GM23248 (cell line): ENCODE results near the gene OBI1. TPM values are rescaled to one million over a fixed set of nuclear protein-coding genes. Genes with fewer than 3 reads are reported as not detected.

ENCODE experiments used
- DNase-seq: peaks from one replicate; pipeline ENCODE4 v3.0.0-alpha.2; 2015
- H2AFZ ChIP-seq: fragments of 200-600 bp; sonication (generic); 2 replicates; pipeline ENCODE4 v1.6.1; 2016; ENCODE audit warnings: antibody characterized with exemption
- H3F3A ChIP-seq: fragments of 200-600 bp; sonication (generic); 2 replicates; pipeline ENCODE4 v1.6.1; 2016; ENCODE audit warnings: mild to moderate bottlenecking, antibody characterized with exemption, mixed run types; ENCODE audit not compliant: insufficient read depth
- H3K27ac ChIP-seq: fragments of 200-600 bp; sonication (generic); 2 replicates; pipeline ENCODE4 v1.5.1; 2016; ENCODE audit warnings: mild to moderate bottlenecking
- H3K27me3 ChIP-seq: fragments of 200-600 bp; sonication (generic); replicated peaks from 2 replicates; pipeline ENCODE4 v1.6.1; 2016; ENCODE audit warnings: mild to moderate bottlenecking; ENCODE audit not compliant: insufficient read depth
- H3K36me3 ChIP-seq: fragments of 200-600 bp; sonication (generic); 2 replicates; pipeline ENCODE4 v1.6.1; 2016; ENCODE audit warnings: low read depth, mild to moderate bottlenecking
- H3K4me1 ChIP-seq: fragments of 200-600 bp; sonication (generic); 2 replicates; pipeline ENCODE4 v1.6.1; 2016; ENCODE audit warnings: mild to moderate bottlenecking; ENCODE audit not compliant: insufficient read depth
- H3K4me2 ChIP-seq: fragments of 200-600 bp; sonication (generic); one replicate; pipeline ENCODE4 v1.6.1; 2016; ENCODE audit warnings: mild to moderate bottlenecking; ENCODE audit not compliant: unreplicated experiment
- H3K4me3 ChIP-seq: fragments of 200-600 bp; sonication (generic); 2 replicates; pipeline ENCODE4 v1.5.1; 2016; ENCODE audit warnings: mild to moderate bottlenecking
- H3K79me2 ChIP-seq: fragments of 200-600 bp; sonication (generic); 2 replicates; pipeline ENCODE4 v1.6.1; 2016; ENCODE audit warnings: mild to moderate bottlenecking; ENCODE audit not compliant: insufficient read depth
- H3K9ac ChIP-seq: fragments of 200-600 bp; sonication (generic); 2 replicates; pipeline ENCODE4 v1.6.1; 2016; ENCODE audit warnings: mild to moderate bottlenecking
- H3K9me2 ChIP-seq: fragments of 200-600 bp; sonication (generic); 2 replicates; pipeline ENCODE4 v1.6.1; 2016; ENCODE audit warnings: mixed run types, mild to moderate bottlenecking, moderate library complexity; ENCODE audit not compliant: insufficient read depth
- H3K9me3 ChIP-seq: fragments of 200-600 bp; sonication (generic); one replicate; pipeline ENCODE4 v1.6.1; 2017; ENCODE audit warnings: low read depth
- H4K20me1 ChIP-seq: fragments of 200-600 bp; sonication (generic); 2 replicates; pipeline ENCODE4 v1.6.0; 2016; ENCODE audit not compliant: insufficient read depth
- EZH2 ChIP-seq: fragments of 200-600 bp; sonication (generic); IDR thresholded peaks from 2 replicates; pipeline ENCODE4 v1.6.1; 2018; ENCODE audit warnings: antibody characterized with exemption, mild to moderate bottlenecking; ENCODE audit not compliant: insufficient read depth, poor library complexity, severe bottlenecking
- EZH2phosphoT487 ChIP-seq: fragments of 200-600 bp; sonication (generic); IDR thresholded peaks from 2 replicates; pipeline ENCODE4 v1.6.1; 2018; ENCODE audit warnings: antibody characterized with exemption, moderate library complexity, mild to moderate bottlenecking, low read depth; ENCODE audit not compliant: insufficient read depth
- whole genome bisulfite sequencing, 2 experiments: methylation state at CpG; one replicate each; pipeline ENCODE4 v1.1.6; 2015 to 2017; ENCODE audit warnings: low lambda C conversion rate in 2 of 2, low coverage in 1 of 2; ENCODE audit errors: missing lambda C conversion rate in 2 of 2; 5-methylcytosine and 5-hydroxymethylcytosine counted together
- in situ Hi-C: fragments of 300-500 bp; cut with MboI; formaldehyde crosslinking; loops from 2 replicates; pipeline ENCODE4 v1.15.0; 2020
- polyA plus RNA-seq: library from polyadenylated mRNA; unstranded; fragments of >200 nt; fragmentation: Nextera tagmentation; extraction: Ambion mirVana; gene quantifications from 2 replicates; pipeline ENCODE4 v1.2.1, GENCODE V29; 2016
- total RNA-seq: library from RNA; depleted of rRNA; stranded (reverse); fragments of >200 nt; shearing (Covaris generic); gene quantifications from 2 replicates; pipeline ENCODE4 v1.2.3, GENCODE V29; 2014

Gene OBI1
- total and polyA plus RNA-seq, 2 experiments from 2014 or later, result 7.9 to 10.6 TPM

DNA sequence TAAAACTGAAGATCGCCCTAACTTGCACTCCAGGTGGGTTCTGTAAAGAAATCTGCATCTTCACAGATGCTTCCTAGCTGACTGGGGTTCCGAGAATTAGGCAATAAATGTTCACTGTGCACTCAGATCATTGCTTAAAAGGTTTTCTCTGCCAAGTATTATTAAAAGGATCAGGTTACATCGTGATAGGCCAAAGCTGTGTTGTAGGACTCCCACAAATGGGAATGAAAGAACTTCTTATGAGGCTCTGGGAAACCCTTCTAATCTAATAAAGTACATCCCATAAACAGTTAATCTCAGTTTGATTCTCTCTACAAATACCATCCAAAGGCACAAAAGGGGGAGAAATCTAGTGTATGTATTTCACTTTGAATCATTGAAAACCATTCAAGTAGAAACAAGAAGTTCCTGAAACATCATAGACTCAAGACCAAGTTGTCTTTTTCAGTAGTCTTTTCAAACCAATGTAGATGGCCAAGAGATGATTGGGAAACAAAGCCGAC, 48.5 kb downstream of the OBI1 start:
- no peak overlapping the region for H3K4me2 ChIP-seq
- WGBS, 2 experiments, result 23 to 27% methylated on average over 4 of the region's 4 CpGs
- no peaks in the 10 kb centered on the region for H3K9me2 ChIP-seq
- no peaks in the 10 kb centered on the region for H3K36me3 ChIP-seq
- no peaks in the 10 kb centered on the region for H3K9me3 ChIP-seq
- no peak for TF ChIP-seq EZH2
- H3K4me1 ChIP-seq, result no peaks in the 10 kb centered on the region
- H3K27ac ChIP-seq, result no peak overlapping the region
- H2AFZ ChIP-seq, result no peak overlapping the region
- no peak overlapping the region for H3K9ac ChIP-seq
- no peaks in the 10 kb centered on the region for H4K20me1 ChIP-seq
- 0 out of 2 replicates have a peak, but pooled peaks cover 13% of the 10 kb centered on the region for H3F3A ChIP-seq
- H3K4me3 ChIP-seq, result no peak overlapping the region
- in situ Hi-C loops, result no loop called here
- peaks cover 62% of the 10 kb centered on the region for H3K27me3 ChIP-seq
- no peak for DNase-seq
- no peaks in the 10 kb centered on the region for H3K79me2 ChIP-seq

DNA sequence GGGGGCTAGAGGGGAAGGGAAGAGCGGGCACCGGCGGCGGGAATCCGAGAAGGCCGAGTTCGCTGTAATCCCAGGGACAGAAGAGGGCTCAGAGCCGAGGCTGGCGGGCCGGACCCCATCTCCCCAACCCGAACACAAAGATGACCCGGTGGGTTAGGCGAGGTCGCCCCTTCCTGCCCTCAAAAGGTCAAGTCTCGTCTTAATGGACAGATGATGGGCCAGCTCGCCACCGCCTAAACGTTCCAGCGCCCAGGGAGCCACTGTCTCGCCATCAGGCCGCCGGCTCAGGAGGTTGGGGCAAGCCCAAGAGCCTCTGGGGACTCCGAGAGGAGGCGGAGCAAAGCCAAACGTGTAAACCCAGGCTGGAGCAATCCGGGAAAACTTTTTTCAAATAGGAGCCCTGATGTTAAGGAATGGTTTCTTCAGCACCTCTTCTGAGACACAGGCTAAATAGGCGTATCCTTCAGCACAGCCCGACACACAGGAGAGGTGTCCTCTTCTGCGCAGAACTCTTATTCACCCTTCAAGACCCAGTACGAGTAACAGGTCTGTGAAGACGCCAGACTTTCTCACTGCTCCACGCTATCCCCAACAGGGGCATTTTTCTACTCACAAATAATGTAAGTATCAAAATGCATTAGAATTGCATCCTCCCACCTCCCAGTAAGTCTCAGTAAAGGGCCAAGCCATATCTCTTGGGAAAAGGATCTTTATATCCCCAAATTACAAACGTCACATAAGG, 49.3 kb downstream of the OBI1 start:
- Histone ChIP-seq H3K9me2 (no peaks in the 10 kb centered on the region), H3K27me3 (peaks cover 69% of the 10 kb centered on the region), H3K4me1 (no peaks in the 10 kb centered on the region), H3K4me3 (peak overlapping the region; percentile 73), H3K4me2 (peak overlapping the region; percentile 80), H3K9ac (no peak overlapping the region), H3K27ac (no peak overlapping the region), H3K79me2 (no peaks in the 10 kb centered on the region), H3K9me3 (no peaks in the 10 kb centered on the region), H2AFZ (peak overlapping the region; percentile 62), H3F3A (0 out of 2 replicates have a peak, but pooled peaks cover 18% of the 10 kb centered on the region), H3K36me3 (no peaks in the 10 kb centered on the region), H4K20me1 (no peaks in the 10 kb centered on the region)
- 9 to 11% methylated on average over 23 to 33 of the region's 33 CpGs for WGBS, 2 experiments
- TF ChIP-seq EZH2phosphoT487 (no peak; the same call in 1 of the 2 replicates), EZH2 (peak; percentile 81)
- in situ Hi-C loops, result no loop called here
- DNase-seq, result peak; percentile 60

DNA sequence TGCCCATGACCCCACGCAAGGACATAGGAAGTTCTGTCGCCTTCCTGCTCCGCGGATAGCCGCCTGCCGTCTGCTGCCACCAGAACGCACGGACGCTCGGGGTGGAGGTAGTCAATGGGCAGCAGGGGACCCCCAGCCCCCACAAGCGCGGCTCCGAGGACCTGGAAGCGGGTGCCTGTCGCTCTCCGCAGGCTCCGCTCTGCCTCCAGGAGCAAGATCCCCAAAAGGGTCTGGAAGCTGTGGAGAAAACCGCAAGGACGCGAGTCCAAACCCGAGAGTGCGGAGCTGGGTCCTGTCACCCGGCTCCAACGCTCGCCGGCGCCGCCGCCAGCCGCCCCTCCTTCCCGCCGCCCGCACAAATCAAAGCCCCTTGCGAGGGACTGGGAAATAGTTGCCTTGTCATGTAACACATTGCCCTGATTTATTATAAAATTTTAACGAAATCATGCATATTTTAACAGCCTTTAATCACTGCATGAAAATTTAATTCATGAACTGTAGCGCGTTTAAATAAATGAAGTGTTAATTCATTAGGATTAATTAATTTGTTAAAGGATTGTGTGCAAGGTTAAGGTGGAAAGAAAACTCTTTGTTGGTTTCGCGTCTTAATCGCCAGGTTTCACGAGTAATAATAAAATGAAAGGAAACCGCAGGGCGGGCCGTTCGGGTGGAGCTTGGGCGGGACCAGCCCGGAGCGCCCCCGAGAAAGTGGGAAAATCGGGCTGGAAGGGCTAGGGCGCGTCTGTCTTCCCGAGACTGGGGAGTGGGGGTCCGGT, 50.1 kb downstream of the OBI1 start:
- DNase-seq, result peak; percentile 42
- in situ Hi-C loops, result no loop called here
- Histone ChIP-seq H3K9me2 (no peaks in the 10 kb centered on the region), H3K27me3 (peaks cover 77% of the 10 kb centered on the region), H3K9ac (no peak overlapping the region), H2AFZ (peak overlapping the region; percentile 62), H3K79me2 (no peaks in the 10 kb centered on the region), H3K4me1 (no peaks in the 10 kb centered on the region), H3K4me3 (peak overlapping the region; percentile 73), H3F3A (0 out of 2 replicates have a peak, but pooled peaks cover 22% of the 10 kb centered on the region), H3K9me3 (no peaks in the 10 kb centered on the region), H4K20me1 (no peaks in the 10 kb centered on the region), H3K36me3 (no peaks in the 10 kb centered on the region), H3K27ac (no peak overlapping the region), H3K4me2 (peak overlapping the region; percentile 80)
- TF ChIP-seq EZH2phosphoT487 (peak; percentile 92; the same call in 1 of the 2 replicates), EZH2 (peak; percentile 42)
- WGBS, 2 experiments, result 1 to 2% methylated on average over 53 to 54 of the region's 54 CpGs

DNA sequence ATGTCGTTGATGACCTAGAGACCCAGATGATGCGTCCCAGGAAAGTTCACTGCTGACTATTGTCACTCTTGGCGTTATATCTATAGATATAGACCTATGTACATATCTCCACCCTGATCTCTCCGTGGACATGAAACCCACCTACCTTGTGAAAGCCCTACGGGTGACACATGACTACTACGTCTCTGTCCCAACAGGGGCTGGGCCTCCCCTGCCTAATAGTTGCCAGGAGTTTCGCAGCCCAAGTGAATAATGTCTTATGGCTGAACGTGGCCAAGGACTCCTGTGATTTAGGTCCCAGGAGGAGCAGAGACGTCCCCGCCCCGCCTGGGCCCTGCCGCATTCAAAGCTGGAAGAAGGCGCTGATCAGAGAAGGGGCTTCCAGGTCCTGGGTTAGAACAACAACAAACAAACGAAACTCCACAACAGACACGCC, 50.7 kb downstream of the OBI1 start:
- Histone ChIP-seq H3K4me2 (no peak overlapping the region), H3K9me3 (no peaks in the 10 kb centered on the region), H4K20me1 (no peaks in the 10 kb centered on the region), H3K79me2 (no peaks in the 10 kb centered on the region), H3F3A (0 out of 2 replicates have a peak, but pooled peaks cover 22% of the 10 kb centered on the region), H3K27me3 (peaks cover 81% of the 10 kb centered on the region), H3K9ac (no peak overlapping the region), H3K27ac (no peak overlapping the region), H3K9me2 (no peaks in the 10 kb centered on the region), H3K4me3 (no peak overlapping the region), H3K4me1 (no peaks in the 10 kb centered on the region), H2AFZ (no peak overlapping the region), H3K36me3 (no peaks in the 10 kb centered on the region)
- no peak for DNase-seq
- WGBS, 2 experiments, result 5 to 12% methylated on average over 15 of the region's 15 CpGs
- in situ Hi-C loops, result no loop called here
- TF ChIP-seq EZH2 (no peak), EZH2phosphoT487 (no peak; the same call in 1 of the 2 replicates)
